Muscle layer of duodenum (tissue), 2 donors: ENCODE results near the gene MTHFSD.

Experiments
- H3K27ac ChIP-seq: one replicate; pipeline ENCODE4 v1.7.0; 2013; ENCODE audit warnings: mild to moderate bottlenecking, low read length
- H3K27me3 ChIP-seq: one replicate; pipeline ENCODE4 v1.7.0; 2013; ENCODE audit warnings: low read depth, mild to moderate bottlenecking, control low read depth, low read length
- H3K36me3 ChIP-seq, 2 donors: one replicate each; pipeline ENCODE4 v1.7.0; 2013; ENCODE audit warnings: low read length in 2 of 2, control low read depth in 1 of 2, mild to moderate bottlenecking in 1 of 2; ENCODE audit not compliant: insufficient read depth in 2 of 2, control insufficient read depth in 1 of 2
- H3K4me1 ChIP-seq, 2 donors: one replicate each; pipeline ENCODE4 v1.7.0; 2013; ENCODE audit warnings: low read length in 2 of 2, mild to moderate bottlenecking in 2 of 2, control low read depth in 1 of 2, moderate library complexity in 1 of 2; ENCODE audit not compliant: insufficient read depth in 2 of 2, control insufficient read depth in 1 of 2
- H3K4me3 ChIP-seq, 2 donors: one replicate each; pipeline ENCODE4 v1.7.0; 2013; ENCODE audit warnings: low read length in 2 of 2, low read depth in 1 of 2, mild to moderate bottlenecking in 1 of 2
- H3K9me3 ChIP-seq, 2 donors: one replicate each; pipeline ENCODE4 v1.7.0; 2013; ENCODE audit warnings: low read length in 2 of 2, control low read depth in 1 of 2, mild to moderate bottlenecking in 1 of 2; ENCODE audit not compliant: control insufficient read depth in 1 of 2
- donor health status: healthy.

The MTHFSD gene

GRCh38 chr16:86555704-86556075 lies 655 bp upstream of the MTHFSD start:
- peaks cover 5 to 13% of the 10 kb centered on the region in 2 donors for H3K4me1 ChIP-seq
- no peaks in the 10 kb centered on the region for H3K9me3 ChIP-seq
- no peaks in the 10 kb centered on the region for H3K27me3 ChIP-seq
- no peak overlapping the region for H3K27ac ChIP-seq
- peak overlapping the region; percentile 85 to 90 for H3K4me3 ChIP-seq
- H3K36me3 ChIP-seq = peaks cover 8 to 10% of the 10 kb centered on the region in 2 donors

- Histone ChIP-seq H3K9me3 (no peaks in the 10 kb centered on the region), H3K27ac (peak overlapping the region; percentile 86), H3K36me3 (peaks cover 12 to 17% of the 10 kb centered on the region in 2 donors), H3K4me3 (peak overlapping the region; percentile 85 to 90), H3K27me3 (no peaks in the 10 kb centered on the region), H3K4me1 (peaks cover 5 to 13% of the 10 kb centered on the region in 2 donors)
Measured at GRCh38 chr16:86554599-86554916, 477 bp downstream of the MTHFSD start.

GRCh38 chr16:86553356-86553755 lies 1.7 kb downstream of the MTHFSD start:
- no peak overlapping the region for H3K4me3 ChIP-seq
- H3K27ac ChIP-seq = no peak overlapping the region
- no peaks in the 10 kb centered on the region for H3K27me3 ChIP-seq
- H3K9me3 ChIP-seq = no peaks in the 10 kb centered on the region
- H3K36me3 ChIP-seq = peaks cover 13 to 27% of the 10 kb centered on the region in 2 donors
- peaks cover 5 to 13% of the 10 kb centered on the region in 2 donors for H3K4me1 ChIP-seq

- H3K36me3 ChIP-seq = peaks cover 23 to 54% of the 10 kb centered on the region in 2 donors
- H3K4me1 ChIP-seq = peaks cover 5 to 7% of the 10 kb centered on the region in 2 donors
- H3K27me3 ChIP-seq = no peaks in the 10 kb centered on the region
- no peak overlapping the region for H3K4me3 ChIP-seq
- no peak overlapping the region for H3K27ac ChIP-seq
- H3K9me3 ChIP-seq = no peaks in the 10 kb centered on the region
Measured at GRCh38 chr16:86550281-86550680, 4.8 kb downstream of the MTHFSD start.

GRCh38 chr16:86549893-86550190 lies 5.2 kb downstream of the MTHFSD start:
- Histone ChIP-seq H3K27me3 (no peaks in the 10 kb centered on the region), H3K9me3 (no peaks in the 10 kb centered on the region), H3K36me3 (peaks cover 23 to 59% of the 10 kb centered on the region in 2 donors), H3K4me3 (no peak overlapping the region), H3K27ac (no peak overlapping the region), H3K4me1 (peaks cover 5 to 7% of the 10 kb centered on the region in 2 donors)

- Histone ChIP-seq H3K27me3 (no peaks in the 10 kb centered on the region), H3K4me1 (peaks cover 2 to 4% of the 10 kb centered on the region in 2 donors), H3K27ac (no peak overlapping the region), H3K36me3 (peaks cover 23 to 62% of the 10 kb centered on the region in 2 donors), H3K4me3 (no peak overlapping the region), H3K9me3 (no peaks in the 10 kb centered on the region)
Measured at GRCh38 chr16:86549076-86549892, 5.8 kb downstream of the MTHFSD start.

GRCh38 chr16:86547286-86547685 lies 7.7 kb downstream of the MTHFSD start:
- Histone ChIP-seq H3K4me3 (no peak overlapping the region), H3K36me3 (peaks cover 28 to 75% of the 10 kb centered on the region in 2 donors), H3K4me1 (no peaks in the 10 kb centered on the region), H3K9me3 (no peaks in the 10 kb centered on the region), H3K27ac (no peak overlapping the region), H3K27me3 (no peaks in the 10 kb centered on the region)

GRCh38 chr16:86546638-86547013 lies 8.4 kb downstream of the MTHFSD start:
- no peak overlapping the region for H3K4me3 ChIP-seq
- H3K27ac ChIP-seq = no peak overlapping the region
- H3K27me3 ChIP-seq = no peaks in the 10 kb centered on the region
- H3K9me3 ChIP-seq = no peaks in the 10 kb centered on the region
- peaks cover 33 to 76% of the 10 kb centered on the region in 2 donors for H3K36me3 ChIP-seq
- H3K4me1 ChIP-seq = no peaks in the 10 kb centered on the region

- Histone ChIP-seq H3K27me3 (no peaks in the 10 kb centered on the region), H3K4me1 (no peaks in the 10 kb centered on the region), H3K27ac (no peak overlapping the region), H3K4me3 (no peak overlapping the region), H3K36me3 (peaks cover 33 to 77% of the 10 kb centered on the region in 2 donors), H3K9me3 (no peaks in the 10 kb centered on the region)
Measured at GRCh38 chr16:86545954-86546637, 8.9 kb downstream of the MTHFSD start.

- H3K27me3 ChIP-seq = no peaks in the 10 kb centered on the region
- H3K4me3 ChIP-seq = no peak overlapping the region
- H3K36me3 ChIP-seq = peaks cover 38 to 83% of the 10 kb centered on the region in 2 donors
- no peak overlapping the region for H3K27ac ChIP-seq
- H3K9me3 ChIP-seq = no peaks in the 10 kb centered on the region
- H3K4me1 ChIP-seq = no peaks in the 10 kb centered on the region
Measured at GRCh38 chr16:86545481-86545880, 9.6 kb downstream of the MTHFSD start.

- peaks cover 53 to 87% of the 10 kb centered on the region in 2 donors for H3K36me3 ChIP-seq
- H3K27ac ChIP-seq = no peak overlapping the region
- H3K9me3 ChIP-seq = no peaks in the 10 kb centered on the region
- H3K4me1 ChIP-seq = no peaks in the 10 kb centered on the region
- no peaks in the 10 kb centered on the region for H3K27me3 ChIP-seq
- no peak overlapping the region for H3K4me3 ChIP-seq
Measured at GRCh38 chr16:86542756-86543750, 12.0 kb downstream of the MTHFSD start.
